Peyer's patch (tissue), 4 donors: ENCODE data around the gene CBX5. TPM values are rescaled to one million over a fixed set of nuclear protein-coding genes. Genes with fewer than 3 reads are reported as not detected.
A peak's percentile ranks its signal among the peaks of the same experiment; 100 is the strongest.

Experiments
- DNase-seq, 3 donors: peaks; one replicate each; pipeline ENCODE4 v3.0.0-alpha.2; 2017 to 2019
- H3K27ac ChIP-seq, 4 donors: fragments of 200-600 bp; sonication (generic); one replicate each; pipeline ENCODE4 v1.5.1; 2016 to 2019
- H3K27me3 ChIP-seq, 2 donors: fragments of 200-600 bp; sonication (generic); one replicate each; pipeline ENCODE4 v1.5.1; 2019
- H3K36me3 ChIP-seq, 3 donors: fragments of 200-600 bp; sonication (generic); one replicate each; pipeline ENCODE4 v1.5.1; 2016 to 2019
- H3K4me1 ChIP-seq, 4 donors: fragments of 200-600 bp; sonication (generic); one replicate each; pipeline ENCODE4 v1.5.1; 2016 to 2019
- H3K4me3 ChIP-seq, 4 donors: fragments of 200-600 bp; sonication (generic); 1 replicate in 3 of 4; 2 replicates in 1 of 4; pipeline ENCODE4 v1.5.1; 2016 to 2019; ENCODE audit warnings: mild to moderate bottlenecking in 1 of 4
- H3K9me3 ChIP-seq, 4 donors: fragments of 200-600 bp; sonication (generic); one replicate each; pipeline ENCODE4 v1.5.1; 2016 to 2019; ENCODE audit warnings: mild to moderate bottlenecking in 1 of 4
- CTCF ChIP-seq, 6 experiments: fragments of 450-650 bp in 4 of 6; fragments of 200-600 bp in 2 of 6; sonication (generic) in 1 of 6; IDR thresholded peaks; one replicate each; pipeline ENCODE4 v1.5.1; 2017 to 2019; ENCODE audit warnings: antibody characterized with exemption in 6 of 6, mild to moderate bottlenecking in 3 of 6, moderate library complexity in 1 of 6
- POLR2A ChIP-seq, 2 donors: fragments of 450-650 bp; IDR thresholded peaks; one replicate each; pipeline ENCODE4 v1.5.1; 2017; ENCODE audit warnings: antibody characterized with exemption in 2 of 2, mild to moderate bottlenecking in 2 of 2, moderate library complexity in 2 of 2
- total RNA-seq, 4 donors: library from RNA; depleted of rRNA; stranded (reverse); fragments of >200 nt; gene quantifications; one replicate each; pipeline ENCODE4 v1.1.0, GENCODE V29; 2016

The CBX5 gene
- total RNA-seq, 4 donors from 2014 or later: 14.9 to 33.0 (median 20.4) TPM

DNA sequence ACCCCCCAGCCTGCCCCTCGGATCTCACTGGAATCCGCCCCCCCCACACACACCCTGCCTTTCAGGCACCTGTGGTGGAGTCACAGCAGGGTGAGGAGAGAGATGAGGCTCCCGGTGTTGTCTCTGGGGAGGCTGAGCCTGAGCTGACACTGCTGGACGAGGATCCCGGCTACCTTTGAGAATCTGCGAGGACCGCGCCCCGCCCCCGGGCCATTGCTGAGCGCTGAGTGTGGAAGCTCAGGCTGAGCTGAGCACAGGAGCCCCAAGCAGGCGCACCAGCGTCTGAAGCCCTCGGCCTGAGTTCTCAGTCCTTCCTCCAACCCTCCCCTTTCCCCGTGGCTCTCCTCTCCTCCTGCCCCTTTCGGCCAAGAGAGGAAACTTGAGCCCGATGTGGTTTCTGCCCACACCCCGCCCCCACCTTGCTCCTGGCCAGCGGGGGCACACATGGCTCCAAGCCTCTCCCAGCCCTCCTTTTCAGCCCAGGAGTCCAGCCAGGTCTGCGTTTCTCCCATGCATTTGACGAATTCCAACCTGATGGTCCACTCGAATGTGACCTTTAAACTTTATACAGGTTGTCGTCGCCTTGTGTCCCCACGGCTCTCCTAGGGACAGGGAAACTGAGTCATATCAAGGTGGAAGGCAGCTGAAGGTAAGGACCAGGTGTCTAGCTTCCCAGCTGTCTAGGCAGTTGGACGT, 21.0 kb upstream of the CBX5 start, which contains the start of gene NFE2:
NFE2 (minus strand) TSS at position 284 of the 696 bp plus-strand sequence. CDS start 5,767 bp downstream, outside the sequence.
- Histone ChIP-seq H3K36me3 (no peaks in the 10 kb centered on the region), H3K4me3 (peak within 1 kb of the TSS in 2 of 4 donors; percentile 20 to 23), H3K4me1 (peaks cover 0 to 10% (median 7%) of the 10 kb centered on the region in 4 donors), H3K9me3 (no peaks in the 10 kb centered on the region), H3K27ac (no peak within 1 kb of the TSS), H3K27me3 (no peaks in the 10 kb centered on the region)
- TF ChIP-seq POLR2A (IDR thresholded peaks at IDR 0.05): no peak
- peak in 2 of 3 donors; percentile 63 to 69 for DNase-seq

DNA sequence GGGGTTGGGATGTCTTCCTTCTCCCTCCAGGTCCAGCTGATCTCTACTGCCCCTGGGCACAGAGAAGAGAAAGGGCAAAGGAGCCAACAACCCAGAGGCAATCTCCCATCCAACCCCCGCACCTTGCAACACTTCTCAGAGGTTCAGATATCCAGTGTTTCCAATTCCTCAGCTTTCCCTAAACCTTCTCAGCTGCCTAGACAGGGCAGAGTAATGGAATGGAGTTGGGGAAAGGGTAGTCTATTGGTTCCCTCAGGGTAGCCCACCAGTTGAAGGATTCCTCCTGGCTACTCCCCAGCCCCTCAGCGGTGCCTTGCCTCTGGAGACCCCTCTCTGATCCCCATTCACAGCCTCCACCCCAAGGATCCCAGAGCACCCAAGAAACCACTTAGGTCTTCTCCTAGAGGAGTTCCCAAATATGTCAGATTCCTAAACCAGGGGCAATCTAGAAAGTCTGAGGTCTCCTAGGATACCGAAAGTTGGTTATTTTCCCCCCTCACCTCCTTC, 20.4 kb upstream of the CBX5 start:
- H3K4me3 ChIP-seq: peak overlapping the region in 2 of 4 donors; percentile 20 to 23
- no peak for DNase-seq

GRCh38 chr12:54299515-54300224, 19.7 kb upstream of the CBX5 start:
- no peak overlapping the region for H3K27ac ChIP-seq

More for the DNA sequence above, 20.4 kb upstream of the CBX5 start:
- H3K4me1 ChIP-seq: peaks cover 0 to 10% (median 7%) of the 10 kb centered on the region in 4 donors
- no peak for TF ChIP-seq POLR2A (IDR thresholded peaks at IDR 0.05)
- TF ChIP-seq CTCF (IDR thresholded peaks at IDR 0.05): no peak
- no peak overlapping the region for H3K27ac ChIP-seq
- no peaks in the 10 kb centered on the region for H3K27me3 ChIP-seq
- no peaks in the 10 kb centered on the region for H3K36me3 ChIP-seq
- no peaks in the 10 kb centered on the region for H3K9me3 ChIP-seq

GRCh38 chr12:54298904-54299303, 19.0 kb upstream of the CBX5 start:
- H3K36me3 ChIP-seq: no peaks in the 10 kb centered on the region
- no peaks in the 10 kb centered on the region for H3K9me3 ChIP-seq
- TF ChIP-seq POLR2A (IDR thresholded peaks at IDR 0.05): no peak
- no peak for DNase-seq
- peaks cover 0 to 12% (median 2%) of the 10 kb centered on the region in 4 donors for H3K4me1 ChIP-seq
- no peaks in the 10 kb centered on the region for H3K27me3 ChIP-seq
- no peak overlapping the region for H3K4me3 ChIP-seq
- no peak overlapping the region for H3K27ac ChIP-seq

More at GRCh38 chr12:54299515-54300224, 19.7 kb upstream of the CBX5 start:
- H3K4me1 ChIP-seq: peaks cover 0 to 10% (median 7%) of the 10 kb centered on the region in 4 donors
- no peaks in the 10 kb centered on the region for H3K9me3 ChIP-seq
- TF ChIP-seq POLR2A (IDR thresholded peaks at IDR 0.05): no peak
- TF ChIP-seq CTCF (IDR thresholded peaks at IDR 0.05): no peak
- H3K27me3 ChIP-seq: no peaks in the 10 kb centered on the region
- DNase-seq: no peak
- H3K4me3 ChIP-seq: no peak overlapping the region
- no peaks in the 10 kb centered on the region for H3K36me3 ChIP-seq

DNA sequence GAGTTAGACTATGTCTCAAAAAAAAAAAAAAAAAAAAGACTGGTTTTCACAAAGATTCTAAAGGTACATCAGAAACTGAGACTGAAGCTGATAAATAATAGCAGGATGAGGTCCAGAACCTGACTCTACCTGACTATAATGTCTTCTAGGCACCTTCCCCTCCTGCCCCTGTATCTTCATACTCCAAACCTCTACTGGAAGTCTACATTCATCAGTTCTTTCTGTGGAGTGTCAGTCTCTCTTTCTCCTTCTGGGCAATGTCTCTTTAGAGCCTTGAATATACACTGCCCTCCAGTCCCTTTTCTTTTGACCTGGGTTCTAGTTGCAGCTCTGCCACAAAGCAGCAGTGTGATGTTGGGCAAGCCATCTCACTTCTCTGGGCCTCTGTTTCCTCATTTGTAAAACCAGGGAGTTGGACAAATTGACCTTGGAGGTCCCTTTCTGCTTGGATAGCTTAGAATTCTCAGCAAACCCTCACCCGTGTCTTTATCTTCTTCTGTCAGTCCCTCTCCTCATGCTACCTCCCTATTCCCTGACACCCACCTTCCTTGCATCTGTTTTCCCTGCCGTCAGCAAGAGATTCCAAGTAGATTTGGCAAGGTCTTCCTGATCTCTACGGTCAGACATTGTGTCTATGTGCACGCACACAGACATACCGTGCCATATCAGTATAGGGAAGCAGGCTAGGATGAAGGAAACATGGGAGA, 16.6 kb upstream of the CBX5 start:
- H3K4me3 ChIP-seq: no peak overlapping the region

More for the DNA sequence above, 16.6 kb upstream of the CBX5 start:
- no peak for DNase-seq
- Histone ChIP-seq H3K36me3 (no peaks in the 10 kb centered on the region), H3K4me1 (peaks cover 0 to 13% (median 2%) of the 10 kb centered on the region in 4 donors), H3K9me3 (no peaks in the 10 kb centered on the region), H3K27me3 (no peaks in the 10 kb centered on the region), H3K27ac (no peak overlapping the region)
- TF ChIP-seq POLR2A (IDR thresholded peaks at IDR 0.05) (no peak), CTCF (IDR thresholded peaks at IDR 0.05) (no peak)
